ENCODE measurements around the gene OR6S1.

DNA sequence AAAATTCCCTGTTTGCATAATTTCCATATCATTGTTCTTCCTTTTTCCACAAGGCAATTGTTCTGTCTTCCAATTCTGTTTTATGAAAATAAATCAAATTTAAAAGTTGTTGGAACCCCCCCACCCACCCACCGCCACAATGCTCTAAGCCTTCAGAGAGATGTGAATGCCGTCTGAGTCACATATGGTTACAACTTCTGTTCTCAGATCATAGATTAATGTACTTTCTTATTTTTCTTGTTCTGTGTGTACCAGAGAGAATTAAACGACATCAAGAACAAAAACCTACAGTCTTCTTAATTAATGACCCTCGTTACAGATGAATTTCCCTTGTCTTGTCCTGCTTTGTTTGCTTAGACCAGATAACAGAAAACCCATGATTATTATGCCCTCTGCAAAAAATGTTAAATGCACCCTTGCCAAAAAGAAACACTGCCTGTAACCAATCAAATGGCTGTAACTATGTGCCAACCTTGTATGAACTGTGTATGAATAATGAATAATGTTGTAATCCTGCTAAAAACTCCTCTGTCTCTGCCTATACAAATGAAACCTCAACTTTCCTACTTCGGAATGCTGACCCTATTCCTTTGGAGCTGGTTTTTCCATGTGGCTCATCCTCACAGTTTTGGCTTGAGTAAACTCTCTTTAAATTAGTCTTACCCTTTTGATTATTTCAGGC, 14.0 kb downstream of the OR6S1 start:
- TF ChIP-seq TCF7L2 (IDR thresholded peaks at IDR 0.05; ENCODE audit: low read depth, low read length) (no peak), CTCF (IDR thresholded peaks at IDR 0.05) (no peak), POLR2AphosphoS5 (IDR thresholded peaks at IDR 0.05; ENCODE audit: low read depth, low read length) (no peak)
